NCI-H2171 treated with DMSO at 0.1 percent for 48 hours (cell line): ENCODE measurements around the gene TULP4.
A peak's percentile ranks its signal among the peaks of the same experiment; 100 is the strongest.
"Not testable (repeated sequence)": the region's sequence is repeated elsewhere in the genome, so short reads cannot be mapped to it uniquely, and the experiment has no call there.

ENCODE experiments used
- DNase-seq: peaks from one replicate; lab custom pipeline; 2025; lab: John Stamatoyannopoulos, UW

The TULP4 gene

GRCh38 chr6:158467923-158468322 is 155.7 kb downstream of the TULP4 start:
- DNase-seq, result peak; percentile 47

GRCh38 chr6:158468666-158469065 is 156.4 kb downstream of the TULP4 start:
- no peak for DNase-seq

- not testable (repeated sequence) for DNase-seq
Measured at GRCh38 chr6:158470023-158470422, 157.8 kb downstream of the TULP4 start.

DNA sequence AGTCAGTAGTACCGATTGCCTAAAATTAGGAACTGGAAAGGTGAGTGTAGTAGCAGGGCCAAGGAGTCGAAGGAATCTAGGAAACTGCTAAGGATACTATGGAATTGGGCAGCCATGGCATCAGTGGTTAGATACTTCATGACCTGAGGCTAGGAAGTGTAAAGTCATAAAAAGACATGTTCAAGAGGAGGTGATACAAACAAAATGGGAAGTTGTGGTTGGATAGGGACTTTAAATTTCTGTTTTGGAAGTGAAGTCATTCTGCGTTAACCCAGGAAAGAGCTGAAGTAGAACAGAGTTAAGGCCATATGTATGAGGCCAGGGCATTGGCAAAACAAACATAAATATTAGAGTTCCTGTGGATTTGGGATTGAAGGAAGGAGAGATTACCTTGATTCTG is 159.1 kb downstream of the TULP4 start:
- no peak for DNase-seq

DNA sequence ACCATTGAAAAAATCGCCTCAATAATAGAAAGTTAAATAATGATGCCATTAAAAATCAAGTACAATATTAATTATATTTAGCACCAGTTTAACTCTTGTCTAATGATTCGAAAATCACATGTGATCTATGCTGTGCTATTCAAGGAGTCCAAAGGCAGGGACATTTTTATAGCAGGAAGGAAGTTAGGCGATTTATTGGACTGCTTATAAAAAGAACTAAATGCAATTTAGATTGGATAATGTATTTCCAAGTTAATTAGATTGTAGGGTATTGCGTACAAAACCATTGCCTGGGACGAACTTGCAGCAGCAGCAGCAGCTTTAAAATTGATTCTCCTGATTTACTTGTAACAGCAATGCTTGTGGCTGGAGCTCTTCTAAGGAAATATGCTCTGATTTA is 160.2 kb downstream of the TULP4 start:
- no peak for DNase-seq

DNA sequence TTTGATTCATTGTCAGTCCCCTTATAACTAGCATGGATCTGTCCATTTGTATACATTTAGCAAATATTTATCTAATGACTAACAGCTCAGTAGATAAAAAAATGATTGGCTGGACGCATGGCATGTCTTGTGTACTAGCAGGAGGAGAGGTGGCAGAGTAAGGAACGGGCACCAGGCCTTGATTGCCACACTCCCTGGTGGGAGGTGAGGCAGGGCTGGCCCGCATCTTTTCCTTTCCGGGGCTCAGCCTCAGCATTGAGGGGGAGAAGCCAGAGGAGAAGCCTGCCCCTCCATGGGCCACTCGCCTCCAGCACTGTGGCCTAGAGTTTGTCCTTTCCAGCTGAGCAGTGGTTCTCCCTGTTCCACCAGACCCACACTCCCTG is 162.7 kb downstream of the TULP4 start:
- no peak for DNase-seq

DNA sequence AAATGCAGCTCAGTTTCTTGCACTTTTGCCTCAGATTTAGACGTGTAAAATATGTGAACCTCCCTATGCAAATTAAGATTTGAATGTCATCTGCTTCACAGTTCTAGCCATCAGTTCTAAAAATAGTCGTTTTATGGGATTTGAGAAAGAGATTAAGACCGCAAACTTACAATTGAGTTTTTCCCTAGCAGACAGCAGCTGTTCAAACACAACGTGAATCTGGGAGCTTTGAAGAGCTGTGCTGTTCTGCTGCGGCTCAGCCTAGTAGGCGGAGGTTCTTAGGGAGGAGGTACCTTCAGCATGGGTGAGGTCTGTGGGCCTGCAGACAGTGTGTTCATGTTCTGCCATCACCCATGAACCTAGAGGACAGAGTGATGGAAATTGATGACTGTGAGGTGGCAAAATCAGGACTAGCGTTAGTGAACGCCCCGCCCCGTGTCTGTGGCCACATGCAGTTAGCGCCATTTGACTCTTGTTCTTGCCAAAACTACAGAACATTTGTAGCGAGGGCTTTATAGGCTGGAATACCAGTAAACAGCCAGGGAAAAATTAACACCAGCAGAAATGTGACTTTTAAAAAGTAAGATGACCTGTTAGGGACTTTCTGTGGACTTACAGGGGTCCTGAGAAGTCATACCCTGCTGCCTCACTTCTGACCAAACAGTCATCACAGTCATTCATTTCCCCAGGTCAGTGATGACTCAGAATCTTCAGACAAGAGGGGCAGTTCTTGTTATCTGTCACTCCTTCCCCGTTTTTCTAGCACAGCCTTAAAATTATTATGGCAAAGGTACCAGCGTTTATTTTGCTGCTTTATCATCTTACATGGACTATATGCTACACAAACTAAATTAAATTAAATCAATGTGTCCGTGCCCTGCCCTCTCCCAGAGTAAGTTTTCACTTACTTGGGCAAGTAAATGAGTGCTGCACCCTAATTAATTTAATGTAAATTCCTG is 163.4 kb downstream of the TULP4 start:
- DNase-seq, result peak; percentile 38

GRCh38 chr6:158476389-158476788 is 164.1 kb downstream of the TULP4 start:
- DNase-seq, result no peak

- not testable (repeated sequence) for DNase-seq
Measured at GRCh38 chr6:158477722-158478121, 165.5 kb downstream of the TULP4 start.

DNA sequence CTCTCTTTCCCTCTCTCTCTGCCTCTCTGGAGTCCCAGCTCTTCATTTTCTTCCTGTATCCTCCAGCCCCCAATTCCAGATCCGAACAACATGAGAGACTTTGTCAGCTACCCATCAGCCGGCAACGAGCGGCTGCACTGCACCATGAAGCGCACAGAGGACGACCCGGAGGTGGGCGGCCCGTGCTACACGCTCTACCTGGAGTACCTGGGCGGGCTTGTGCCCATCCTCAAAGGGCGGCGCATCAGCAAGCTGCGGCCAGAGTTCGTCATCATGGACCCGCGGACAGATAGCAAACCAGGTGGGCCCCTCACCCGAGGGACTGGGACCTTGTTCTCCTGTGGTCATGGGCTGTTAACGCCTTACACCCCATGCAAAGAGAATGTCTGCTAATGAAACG is 168.7 kb downstream of the TULP4 start:
- DNase-seq, result no peak

DNA sequence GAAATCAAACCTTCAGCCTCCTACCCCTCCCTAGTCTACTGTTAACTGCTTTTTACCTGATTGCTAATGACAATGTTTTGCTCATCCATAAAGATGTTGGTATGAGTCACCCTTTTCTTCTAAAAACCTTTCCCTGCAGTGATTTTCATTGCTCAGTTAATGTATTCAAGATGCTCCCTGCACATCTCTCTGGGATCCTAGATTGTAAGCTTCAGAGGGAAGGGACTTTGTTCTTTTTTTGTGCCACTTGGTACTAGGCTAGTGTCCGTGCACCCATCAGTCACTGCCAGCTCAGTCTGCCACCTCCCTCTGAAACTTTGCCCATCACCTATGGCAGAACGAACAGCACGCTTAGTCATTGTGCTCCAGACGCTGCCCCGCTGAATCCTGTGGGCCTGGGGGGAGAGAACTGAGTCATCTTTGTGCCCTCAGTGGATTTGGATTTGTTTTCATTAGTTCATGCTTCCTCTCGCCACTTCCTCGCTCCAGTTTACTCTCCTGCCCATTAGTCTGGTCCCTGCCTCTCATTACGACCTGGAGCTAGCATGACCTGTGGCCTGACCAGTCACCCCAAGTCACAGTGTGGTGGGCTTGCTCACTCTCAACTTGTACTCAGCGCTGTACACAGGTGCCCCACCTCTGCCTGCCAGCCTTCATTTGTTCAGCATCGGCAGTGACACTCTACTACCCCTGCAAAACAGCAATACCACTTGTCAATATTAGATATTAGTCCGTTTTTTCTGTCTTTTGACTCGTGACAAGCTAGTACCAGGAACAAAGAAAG is 169.6 kb downstream of the TULP4 start:
- no peak for DNase-seq

DNA sequence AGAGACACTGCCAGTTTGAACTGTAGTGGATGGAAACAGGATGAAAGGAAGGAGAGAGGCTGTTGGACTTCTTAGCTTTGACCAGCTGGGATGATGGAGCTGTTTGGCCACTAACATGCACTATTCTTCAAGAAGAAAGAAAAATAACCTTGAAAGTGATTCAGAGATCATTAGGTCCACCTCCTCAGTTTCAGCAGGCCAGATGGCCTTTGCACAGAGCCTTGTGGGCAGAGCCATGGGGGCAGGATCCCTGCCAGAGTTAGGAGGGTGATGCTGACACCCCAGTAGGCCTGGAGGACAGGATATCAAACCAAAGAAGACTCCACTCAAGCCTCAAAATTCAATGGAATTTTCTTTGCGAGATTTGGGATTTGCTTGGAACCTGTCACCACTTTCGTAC is 173.2 kb downstream of the TULP4 start:
- DNase-seq, result no peak

DNA sequence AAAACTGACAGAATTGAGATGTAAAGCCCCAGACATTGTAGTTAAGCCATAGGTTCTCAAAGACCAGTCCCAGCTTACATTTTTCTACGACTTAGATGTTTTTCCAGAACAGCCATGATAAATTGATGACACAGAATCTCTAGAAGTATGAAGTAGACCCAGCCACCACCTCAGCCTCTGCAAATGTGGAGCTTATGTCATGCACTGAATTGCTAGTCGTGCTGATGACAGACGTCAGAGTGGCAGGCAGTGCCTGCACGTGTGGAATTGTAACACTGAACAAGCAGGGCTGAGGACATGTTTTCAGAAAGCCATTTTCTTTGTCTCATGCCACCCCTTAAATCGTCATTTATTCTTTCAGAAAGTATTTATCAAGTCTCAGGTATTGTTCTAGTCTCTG is 175.2 kb downstream of the TULP4 start:
- no peak for DNase-seq

DNA sequence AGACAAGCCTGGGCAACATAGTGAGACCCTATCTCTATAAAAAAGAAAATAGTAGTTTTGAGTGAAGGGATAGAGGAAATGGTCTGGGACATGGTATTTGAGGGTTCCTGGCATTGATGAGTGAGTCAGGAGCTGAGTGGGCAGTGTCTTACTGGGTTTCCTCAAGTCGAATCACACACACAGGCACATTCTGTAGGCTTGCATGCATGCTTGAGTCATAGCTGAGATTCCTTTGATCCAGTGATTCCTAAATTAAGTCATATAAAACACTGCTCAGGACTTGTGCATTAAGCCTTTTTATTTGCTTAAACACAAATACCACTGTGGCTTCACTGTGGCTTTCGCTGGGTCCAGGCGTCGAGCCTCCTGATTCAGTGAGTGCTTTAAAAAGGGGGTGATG is 175.8 kb downstream of the TULP4 start:
- no peak for DNase-seq

DNA sequence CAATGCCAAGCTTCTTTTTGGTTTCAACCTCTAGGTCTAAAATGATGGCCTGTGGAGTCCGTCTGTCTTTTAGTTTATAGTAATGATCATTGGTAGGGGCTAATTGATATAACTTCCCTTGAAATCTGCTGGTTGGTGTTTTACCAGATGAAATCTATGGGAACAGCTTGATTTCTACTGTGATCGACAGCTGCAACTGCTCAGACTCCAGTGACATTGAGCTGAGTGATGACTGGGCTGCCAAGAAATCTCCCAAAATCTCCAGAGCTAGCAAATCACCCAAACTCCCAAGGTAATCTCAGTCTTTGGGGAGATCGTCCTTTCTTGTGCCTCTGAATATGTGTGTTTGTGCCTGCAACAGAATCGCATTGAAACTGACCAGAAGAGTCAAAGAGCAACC is 177.2 kb downstream of the TULP4 start:
- no peak for DNase-seq

DNA sequence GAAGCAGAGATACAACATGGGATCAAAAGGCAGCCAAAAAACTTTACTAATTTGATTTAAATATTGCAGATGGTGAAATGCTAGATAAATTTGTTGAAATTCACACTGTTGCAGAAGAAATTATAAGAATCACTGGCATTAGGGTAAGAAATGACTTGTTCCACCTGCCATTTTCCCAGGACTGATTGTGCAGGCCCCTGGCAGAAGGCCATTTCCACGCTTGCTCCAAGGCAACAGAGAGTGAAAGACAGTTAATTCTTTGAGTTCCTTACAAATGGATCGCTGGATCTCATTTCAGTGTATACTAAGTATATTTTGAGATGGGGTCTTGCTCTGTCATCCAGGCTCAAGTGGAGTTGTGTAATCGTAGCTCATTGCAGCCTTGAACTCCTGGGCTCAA is 180.6 kb downstream of the TULP4 start:
- DNase-seq, result no peak

DNA sequence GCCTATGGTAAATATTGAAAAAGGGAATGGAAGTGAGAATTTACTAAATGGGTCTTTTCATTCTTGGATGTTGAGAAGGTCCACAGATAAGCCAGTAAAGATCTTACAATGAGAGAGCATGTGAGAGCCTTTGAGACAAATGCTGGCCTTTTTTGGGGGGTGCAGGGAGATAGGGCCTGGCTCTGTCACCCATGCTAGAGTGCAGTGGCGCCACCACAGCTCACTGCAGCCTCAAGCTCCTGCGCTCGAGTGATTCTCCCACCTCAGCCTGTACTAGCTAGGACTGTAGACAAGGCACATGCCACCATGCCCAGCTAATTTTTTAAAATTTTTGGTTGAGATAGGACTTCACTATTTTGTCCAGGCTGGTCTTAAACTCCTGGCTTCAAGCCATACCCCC is 184.4 kb downstream of the TULP4 start:
- DNase-seq, result no peak

DNA sequence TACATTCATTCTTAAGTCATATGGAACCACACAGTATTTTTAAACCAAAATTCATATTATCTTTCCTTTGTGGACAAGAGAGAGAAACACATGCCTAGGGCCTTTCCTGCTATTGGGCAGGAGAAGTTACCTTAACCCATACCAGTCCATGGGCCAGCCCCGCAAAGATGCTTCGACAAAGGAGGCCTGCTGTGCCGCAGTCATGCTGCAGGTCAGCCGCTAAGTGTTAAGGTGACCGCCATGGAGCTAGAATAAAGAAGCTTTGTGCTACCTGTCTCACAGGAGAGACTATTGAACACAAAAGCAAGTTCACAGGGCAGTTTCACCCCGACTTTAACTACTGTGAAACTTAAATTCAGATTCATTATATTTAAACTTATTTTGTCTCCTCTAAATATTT is 185.4 kb downstream of the TULP4 start:
- no peak for DNase-seq

GRCh38 chr6:158498362-158498761 is 186.1 kb downstream of the TULP4 start:
- no peak for DNase-seq

DNA sequence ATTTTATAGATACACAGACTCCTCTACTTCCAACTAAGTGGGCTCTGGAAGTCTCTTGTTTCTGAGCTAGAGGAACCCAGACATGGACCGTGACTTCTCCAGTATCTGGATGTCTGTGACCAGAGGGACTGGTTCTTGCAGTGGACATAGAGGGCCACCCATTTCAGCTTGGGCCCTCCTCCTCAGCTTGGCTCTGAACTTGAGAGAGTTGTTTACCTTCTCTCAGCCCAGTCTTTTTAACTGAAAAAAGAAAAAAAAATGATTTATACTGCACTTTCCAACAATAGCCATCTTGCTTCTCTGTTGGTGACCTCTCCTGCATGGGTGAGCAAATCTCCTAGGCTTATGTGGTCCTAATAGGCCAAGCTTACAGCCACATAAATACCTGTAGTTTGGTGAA is 187.3 kb downstream of the TULP4 start:
- no peak for DNase-seq

GRCh38 chr6:158500016-158500735 is 187.9 kb downstream of the TULP4 start:
- no peak for DNase-seq
